Endometrial microvascular endothelial cells (primary cell): Measurements from ENCODE around the gene CPEB1. TPM values are rescaled to one million over a fixed set of nuclear protein-coding genes. Genes with fewer than 3 reads are reported as not detected.

Experiments
- in situ Hi-C: cut with HindIII; loops from 2 replicates; pipeline ENCODE4 v1.10.0; 2017; ENCODE audit warnings: low sequenced_read_pairs, low pct_unique_long_range_greater_than_20kb; ENCODE audit errors: inconsistent ontology term
- total RNA-seq: library from RNA; depleted of rRNA; stranded (reverse); fragments of >200 nt; gene quantifications from one replicate; pipeline ENCODE4 v1.2.3, GENCODE V29; 2015; ENCODE audit errors: inconsistent ontology term

CPEB1 gene
- total RNA-seq, 1 donor from 2014 or later: not detected

DNA sequence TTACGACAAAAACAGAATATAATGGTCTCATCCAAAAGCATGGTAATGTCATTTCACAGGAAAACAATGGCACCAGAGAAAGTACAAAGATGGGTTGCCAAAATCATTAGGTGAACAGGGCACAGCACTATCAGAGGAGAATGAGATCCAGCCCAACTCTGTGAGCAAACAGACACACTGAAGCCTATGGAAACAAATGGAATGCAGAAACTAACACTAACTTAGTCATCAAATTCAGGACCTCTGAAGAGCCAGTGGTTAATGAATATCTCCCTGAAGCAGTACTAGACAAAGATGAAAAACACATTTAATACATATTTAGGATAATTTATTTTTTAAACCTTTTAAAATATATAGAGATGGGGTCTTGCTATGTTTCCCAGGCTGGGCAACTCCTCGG lies 92.3 kb downstream of the CPEB1 start:
- in situ Hi-C loops: no loop called here

DNA sequence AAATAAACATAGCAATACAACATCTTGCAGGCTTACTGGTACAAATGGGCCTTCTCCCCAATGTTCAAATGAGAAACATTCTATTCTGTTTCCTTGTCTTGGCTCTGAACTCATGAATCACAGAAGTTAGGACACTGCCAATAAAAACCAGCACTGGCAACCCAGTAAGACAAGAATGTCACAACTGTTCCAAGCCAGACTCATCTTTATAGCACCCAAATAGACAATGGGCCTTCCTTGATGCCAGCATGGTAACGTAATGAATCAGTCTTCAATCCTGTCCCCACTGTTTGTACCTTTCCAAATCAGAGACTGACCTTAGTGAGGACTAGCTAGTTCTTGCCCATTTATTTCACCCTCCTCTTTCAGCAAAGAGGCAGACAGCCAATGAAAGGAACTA lies 92.8 kb downstream of the CPEB1 start:
- in situ Hi-C loops: no loop called here

DNA sequence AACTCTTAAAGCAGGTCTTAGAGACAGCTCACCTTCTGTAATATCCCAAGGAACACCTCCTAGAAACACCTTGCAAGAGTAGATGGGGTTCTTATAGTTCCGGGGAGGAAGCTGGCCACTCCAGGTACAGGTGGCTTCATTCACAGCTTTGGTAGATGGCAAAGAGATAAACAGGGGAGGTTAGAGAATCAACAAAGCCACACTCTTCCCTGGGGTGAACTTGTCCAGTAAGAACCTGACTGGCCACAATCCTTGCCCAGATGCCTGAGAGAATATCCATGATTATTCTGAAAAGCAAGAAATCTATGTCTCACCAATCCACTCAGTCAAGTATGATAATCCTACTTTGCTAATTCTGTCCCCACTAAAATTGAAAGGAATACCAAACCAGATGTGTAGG lies 93.3 kb downstream of the CPEB1 start:
- in situ Hi-C loops: no loop called here

DNA sequence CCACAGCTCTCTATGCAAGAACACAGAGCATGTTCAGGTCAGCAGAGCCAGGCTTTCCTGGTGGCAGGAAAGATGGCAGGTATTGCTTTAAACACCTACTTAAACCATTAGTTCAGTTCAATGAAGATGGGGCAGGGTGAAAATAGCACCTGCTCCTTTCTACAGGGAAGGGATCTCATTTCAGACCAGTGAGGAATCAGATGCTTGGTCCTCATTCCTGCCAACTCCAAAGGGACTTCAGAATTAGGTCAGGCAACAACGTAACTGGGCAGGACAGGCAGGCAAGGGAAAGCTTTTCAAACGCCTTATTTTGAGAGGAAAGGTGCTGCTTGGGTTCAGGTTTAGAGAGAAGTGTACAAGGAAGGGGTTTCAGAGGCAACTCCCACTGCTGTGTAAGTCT lies 94.3 kb downstream of the CPEB1 start:
- in situ Hi-C loops: no loop called here

DNA sequence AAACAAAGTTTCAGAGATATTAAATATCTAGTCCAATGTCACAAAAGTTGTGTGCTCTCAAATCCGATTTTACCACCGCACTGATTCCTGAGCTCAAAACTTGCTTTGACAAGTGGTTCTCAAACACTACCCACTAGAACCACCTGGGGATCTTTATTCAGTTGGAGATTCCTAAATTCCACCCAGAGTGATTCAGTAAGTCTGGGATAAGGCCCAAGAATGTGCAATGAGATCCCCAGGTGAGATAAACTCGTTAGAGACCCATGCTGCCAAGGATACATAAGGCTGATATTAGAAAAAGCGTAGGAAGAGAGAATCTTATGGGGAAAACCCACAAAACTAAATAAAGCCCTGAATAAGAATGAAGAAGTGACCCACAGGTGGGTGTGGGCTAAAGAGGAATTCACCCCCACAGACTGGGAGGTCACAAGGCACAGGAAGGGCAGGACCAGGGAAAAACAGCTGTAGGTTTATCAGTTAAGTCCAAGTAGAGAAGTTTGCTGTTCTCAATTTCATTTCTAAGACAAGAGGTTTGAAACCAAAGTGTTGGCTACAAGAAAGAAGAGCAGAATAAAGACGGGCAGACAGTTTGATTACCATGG lies 95.4 kb downstream of the CPEB1 start:
- in situ Hi-C loops: no loop called here

DNA sequence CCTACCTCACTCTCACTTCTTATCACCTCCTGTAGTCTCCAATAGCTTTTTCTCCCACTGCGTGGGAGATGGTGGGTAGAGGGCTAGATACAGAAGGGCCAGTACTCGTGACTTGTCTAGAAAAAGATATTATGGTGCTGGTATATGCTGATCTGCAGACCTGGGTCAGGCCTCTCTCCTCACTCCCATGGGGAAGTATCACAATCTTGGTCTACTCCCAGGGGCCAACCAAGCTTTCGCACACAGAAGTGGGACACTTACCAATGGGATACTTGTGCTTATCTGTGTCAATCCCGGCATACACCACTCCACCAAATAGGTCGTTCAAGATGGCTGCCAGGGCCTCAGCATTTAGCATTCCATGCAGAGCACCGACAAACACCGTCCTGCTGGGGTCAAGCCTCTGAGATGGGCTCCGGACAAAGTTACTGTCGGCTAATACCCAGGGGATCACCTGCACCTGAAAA lies 97.9 kb downstream of the CPEB1 start:
- in situ Hi-C loops: loop anchor here (25.0 kb wide), 1 partner anchor 463 kb away; the partner anchor contains the start of gene C15orf40

DNA sequence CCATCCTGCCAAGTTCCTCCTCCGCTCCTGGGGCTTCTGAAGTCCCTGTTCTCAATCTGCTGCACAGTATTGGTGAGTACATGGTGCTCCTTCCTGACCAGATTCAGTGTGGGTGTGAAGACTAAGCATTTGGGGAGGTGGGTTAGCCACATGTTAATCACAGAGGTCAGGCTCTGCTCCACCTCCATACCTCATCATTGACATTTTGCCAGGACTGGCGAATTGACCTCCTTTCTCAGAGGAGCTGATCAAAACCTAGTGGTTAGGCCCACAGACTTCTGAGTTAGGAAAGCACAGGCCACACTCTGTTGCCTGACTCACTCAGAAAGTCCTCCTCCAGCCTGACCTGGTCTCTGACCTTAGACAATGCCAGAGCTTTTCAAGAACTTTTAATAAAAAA lies 98.5 kb downstream of the CPEB1 start:
- in situ Hi-C loops: loop anchor here (25.0 kb wide), 1 partner anchor 464 kb away; the partner anchor contains the start of gene C15orf40

DNA sequence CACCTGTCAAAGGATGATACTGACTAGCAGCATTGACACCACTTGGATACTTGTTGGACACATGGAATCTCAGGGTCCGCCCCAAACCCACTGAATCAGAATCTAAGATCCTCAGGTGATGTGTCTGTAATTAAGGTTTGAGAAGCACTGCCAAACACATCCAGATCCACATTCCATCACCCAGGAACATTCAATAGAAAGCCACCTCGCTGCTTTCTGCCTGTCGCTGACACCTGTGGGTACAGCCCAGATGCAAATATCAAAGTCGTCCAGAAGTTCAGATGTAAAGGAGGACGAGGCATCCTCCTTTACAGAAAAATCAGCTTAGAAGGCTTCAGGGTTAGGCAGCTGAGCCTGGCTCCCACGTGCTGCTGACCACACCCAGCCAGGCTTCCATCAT lies 101.7 kb downstream of the CPEB1 start:
- in situ Hi-C loops: loop anchor here (25.0 kb wide), 1 partner anchor 467 kb away; the partner anchor contains the start of gene C15orf40

DNA sequence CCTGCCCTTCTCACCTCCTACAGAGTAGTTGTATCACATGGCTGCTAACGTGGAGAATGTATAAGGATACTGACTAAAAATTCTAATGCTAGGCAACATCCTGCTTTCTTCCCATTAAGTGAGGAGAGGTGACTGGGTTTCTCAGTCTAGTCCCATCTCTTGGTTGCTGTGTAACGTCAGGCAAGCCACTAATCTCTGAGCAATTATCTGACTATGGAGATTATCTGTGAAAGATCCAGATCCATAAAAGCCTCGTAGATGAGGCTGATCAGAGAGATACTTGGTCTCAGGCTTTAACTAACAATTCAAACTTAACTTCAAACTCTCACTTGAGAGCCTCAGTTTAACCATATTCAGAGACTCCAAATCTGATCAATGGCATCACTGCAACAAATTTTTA lies 102.2 kb downstream of the CPEB1 start:
- in situ Hi-C loops: loop anchor here (25.0 kb wide), 1 partner anchor 467 kb away; the partner anchor contains the start of gene C15orf40

DNA sequence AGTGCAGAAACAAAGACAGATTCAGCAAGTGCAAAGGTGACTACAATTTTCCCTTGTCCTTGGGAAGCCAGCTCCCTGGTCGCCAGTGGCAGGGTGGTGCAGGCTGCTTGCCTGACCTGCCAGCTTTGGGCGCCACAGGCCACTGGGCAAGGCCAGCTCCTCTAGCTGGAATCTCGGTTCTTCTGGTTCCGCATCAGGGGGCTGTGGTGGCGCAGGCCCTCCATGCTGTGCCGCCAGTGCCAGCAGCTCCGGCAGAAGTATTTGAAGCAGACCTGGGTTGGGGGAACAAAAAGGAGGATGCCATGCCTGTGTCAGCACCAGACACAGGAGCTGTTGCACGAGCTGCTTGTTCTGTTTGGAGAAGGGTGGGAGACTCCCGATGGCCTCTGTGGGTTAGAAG lies 102.7 kb downstream of the CPEB1 start:
- in situ Hi-C loops: loop anchor here (25.0 kb wide), 1 partner anchor 468 kb away; the partner anchor contains the start of gene C15orf40

DNA sequence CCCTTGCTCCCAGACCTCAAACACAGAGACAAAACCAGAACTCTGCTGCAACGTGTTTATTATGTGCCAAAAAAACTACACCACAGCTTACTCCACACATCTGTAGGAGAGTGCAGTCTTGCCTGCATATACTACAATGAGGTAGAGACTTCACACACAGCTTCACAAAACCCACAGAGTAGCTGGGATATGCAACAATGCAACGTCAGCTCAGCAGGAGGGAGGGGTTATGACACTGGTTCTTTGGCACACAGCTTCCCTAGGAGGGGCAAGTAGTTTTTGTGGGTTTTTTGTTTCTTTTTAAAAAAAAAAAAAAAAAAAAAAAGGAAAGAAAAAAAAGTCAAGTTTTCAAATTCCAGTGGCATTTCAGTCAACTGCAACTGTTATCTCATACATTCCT lies 104.0 kb downstream of the CPEB1 start:
- in situ Hi-C loops: loop anchor here (25.0 kb wide), 1 partner anchor 469 kb away; the partner anchor contains the start of gene C15orf40

DNA sequence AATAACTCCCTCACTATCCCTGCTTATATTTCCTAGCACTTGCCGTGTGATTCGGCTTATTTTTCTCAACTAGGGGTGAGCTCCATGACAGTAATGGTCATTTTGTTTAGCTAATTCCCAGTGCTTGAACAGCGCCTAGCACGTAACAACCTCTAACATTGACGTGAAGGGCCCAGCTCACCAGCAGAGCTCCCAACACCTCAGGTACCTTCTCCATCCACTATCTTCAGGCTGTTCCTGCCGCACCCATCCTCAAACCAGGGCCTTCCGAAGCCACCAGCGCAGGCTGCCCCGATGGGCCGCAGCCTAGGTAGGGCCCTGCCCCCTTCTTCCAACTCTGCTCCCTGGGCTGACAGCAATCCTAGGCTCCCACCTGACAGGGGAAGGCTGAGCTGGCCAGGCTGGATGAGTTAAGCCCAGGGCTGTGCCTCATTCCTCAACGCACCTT lies 106.2 kb downstream of the CPEB1 start:
- in situ Hi-C loops: loop anchor here (25.0 kb wide), 1 partner anchor 471 kb away; the partner anchor contains the start of gene C15orf40

DNA sequence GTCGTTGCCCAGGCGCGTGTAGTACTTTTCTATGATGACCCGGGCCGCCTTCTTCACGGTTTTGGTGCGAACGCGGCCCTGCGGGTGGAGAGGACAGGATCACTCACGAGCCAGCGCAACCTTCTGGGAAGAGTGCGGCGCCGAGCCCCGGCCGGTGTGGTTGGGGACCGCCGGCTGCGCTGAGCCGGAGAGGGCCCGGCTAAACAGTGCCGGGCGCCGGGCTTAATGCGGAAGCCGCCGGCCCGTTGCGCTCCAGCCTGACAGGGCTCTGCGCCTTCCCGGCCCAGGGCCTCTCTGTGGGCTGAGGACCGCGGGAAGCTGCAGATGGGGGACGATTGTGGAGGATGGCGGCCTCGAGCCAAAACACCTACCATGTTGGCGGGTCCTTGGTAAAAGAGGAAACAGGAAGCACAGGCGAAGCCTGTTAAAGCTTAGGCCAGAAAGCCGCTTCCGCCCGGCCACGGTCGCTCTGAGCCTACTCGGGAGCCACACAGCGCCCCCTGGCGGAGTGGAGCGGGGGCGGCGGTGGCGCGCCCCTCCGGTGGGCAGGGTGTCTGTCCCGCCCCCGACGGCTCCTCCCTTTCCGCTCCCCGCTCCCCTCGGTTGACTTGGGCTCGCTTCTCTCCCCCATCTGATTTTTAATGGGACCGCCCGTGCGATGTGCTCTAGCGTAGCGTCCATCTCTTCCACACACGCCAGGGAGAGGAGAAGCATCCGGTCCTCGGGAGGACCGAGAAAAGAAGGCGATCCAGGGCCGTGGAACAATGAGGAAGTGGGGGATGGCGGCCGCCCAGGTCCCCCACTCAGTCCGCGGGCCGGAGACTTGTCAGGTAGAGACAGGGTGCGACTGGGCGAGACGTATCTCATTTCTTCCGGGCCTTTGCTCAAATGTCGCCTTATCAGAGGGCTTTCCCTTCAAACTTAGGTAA lies 106.8 kb downstream of the CPEB1 start, which contains the start of gene RPS17:
RPS17 (minus strand) TSS at position 403 of the 929 bp plus-strand sequence; CDS start at position 374, 29 bp downstream.
- in situ Hi-C loops: loop anchor here (25.0 kb wide), 1 partner anchor 472 kb away; the partner anchor contains the start of gene C15orf40

DNA sequence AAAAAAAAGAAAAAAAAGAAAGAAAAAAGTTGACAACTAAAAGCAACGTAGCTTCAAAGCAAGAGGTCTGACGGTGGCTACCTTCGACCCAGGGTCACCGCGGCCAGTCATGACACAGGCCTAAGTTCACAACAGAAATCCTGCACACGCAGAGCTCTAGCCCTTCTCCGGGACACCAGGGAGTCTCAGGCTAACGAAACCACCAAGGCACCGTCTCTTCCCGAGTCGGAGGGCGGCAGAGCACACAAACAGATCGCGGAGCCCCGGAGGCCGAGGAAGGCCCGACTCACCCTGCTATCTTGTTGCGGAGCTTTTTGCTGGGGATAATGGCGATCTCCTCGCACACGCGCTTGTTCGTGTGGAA lies 107.5 kb downstream of the CPEB1 start:
- in situ Hi-C loops: loop anchor here (25.0 kb wide), 1 partner anchor 473 kb away; the partner anchor contains the start of gene C15orf40

DNA sequence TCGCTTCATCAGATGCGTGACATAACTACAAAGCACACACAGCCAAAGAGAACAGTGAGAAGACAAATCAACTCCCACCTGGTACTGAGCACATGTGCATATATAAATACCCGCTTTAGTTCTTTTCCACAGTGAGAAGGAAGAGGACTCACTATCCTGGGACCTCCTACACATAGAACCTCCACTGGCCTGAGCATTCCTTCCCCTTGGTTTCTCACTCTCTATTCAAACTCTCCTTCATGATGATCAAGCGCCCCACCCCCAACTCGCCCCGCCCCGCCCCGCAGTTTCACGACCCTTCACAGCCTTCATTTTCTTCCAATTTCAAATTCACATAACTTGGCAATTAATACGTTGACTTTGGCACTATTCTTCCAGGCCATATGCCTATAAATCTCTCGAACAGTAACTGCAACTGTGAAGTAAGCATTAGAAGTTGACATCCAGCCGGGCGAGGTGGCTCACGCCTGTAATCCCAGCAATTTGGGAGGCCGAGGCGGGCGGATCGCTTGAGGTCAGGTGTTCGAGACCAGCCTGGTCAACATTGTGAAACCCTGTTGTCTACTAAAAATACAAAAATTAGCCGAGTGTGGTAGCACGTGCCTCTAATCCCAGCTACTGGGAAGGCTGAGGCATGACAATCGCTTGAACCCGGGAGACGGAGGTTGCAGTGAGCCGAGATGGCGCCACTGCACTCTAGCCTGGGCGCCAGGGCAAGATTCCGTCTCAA lies 108.0 kb downstream of the CPEB1 start:
- in situ Hi-C loops: loop anchor here (25.0 kb wide), 1 partner anchor 473 kb away; the partner anchor contains the start of gene C15orf40

DNA sequence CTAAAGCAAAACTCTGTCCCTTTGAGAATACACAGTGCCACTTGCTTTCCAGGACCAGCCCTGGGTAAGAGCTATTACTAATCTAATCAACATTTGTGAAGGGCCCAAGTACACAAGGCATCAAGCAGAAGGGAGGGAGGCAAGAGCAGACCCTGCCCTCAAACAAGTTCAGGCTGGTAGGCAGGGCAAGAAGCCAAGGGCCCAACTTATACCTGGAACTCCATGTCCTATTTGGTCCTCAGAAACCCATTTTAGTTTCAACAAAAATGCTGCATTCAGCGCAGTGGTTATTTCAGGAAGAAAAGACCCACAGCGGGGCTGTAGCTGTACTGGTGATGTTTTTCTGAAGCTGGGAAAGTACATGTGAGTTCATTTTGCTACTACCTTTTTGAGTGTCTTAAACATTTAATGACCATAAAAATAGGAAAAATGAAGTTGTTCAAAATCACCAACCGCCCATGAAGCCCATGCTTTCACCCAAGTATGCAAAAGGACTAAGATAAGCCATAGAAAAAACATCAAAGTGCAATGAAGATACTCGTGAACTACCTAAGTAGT lies 109.7 kb downstream of the CPEB1 start:
- in situ Hi-C loops: loop anchor here (25.0 kb wide), 1 partner anchor 475 kb away; the partner anchor contains the start of gene C15orf40

DNA sequence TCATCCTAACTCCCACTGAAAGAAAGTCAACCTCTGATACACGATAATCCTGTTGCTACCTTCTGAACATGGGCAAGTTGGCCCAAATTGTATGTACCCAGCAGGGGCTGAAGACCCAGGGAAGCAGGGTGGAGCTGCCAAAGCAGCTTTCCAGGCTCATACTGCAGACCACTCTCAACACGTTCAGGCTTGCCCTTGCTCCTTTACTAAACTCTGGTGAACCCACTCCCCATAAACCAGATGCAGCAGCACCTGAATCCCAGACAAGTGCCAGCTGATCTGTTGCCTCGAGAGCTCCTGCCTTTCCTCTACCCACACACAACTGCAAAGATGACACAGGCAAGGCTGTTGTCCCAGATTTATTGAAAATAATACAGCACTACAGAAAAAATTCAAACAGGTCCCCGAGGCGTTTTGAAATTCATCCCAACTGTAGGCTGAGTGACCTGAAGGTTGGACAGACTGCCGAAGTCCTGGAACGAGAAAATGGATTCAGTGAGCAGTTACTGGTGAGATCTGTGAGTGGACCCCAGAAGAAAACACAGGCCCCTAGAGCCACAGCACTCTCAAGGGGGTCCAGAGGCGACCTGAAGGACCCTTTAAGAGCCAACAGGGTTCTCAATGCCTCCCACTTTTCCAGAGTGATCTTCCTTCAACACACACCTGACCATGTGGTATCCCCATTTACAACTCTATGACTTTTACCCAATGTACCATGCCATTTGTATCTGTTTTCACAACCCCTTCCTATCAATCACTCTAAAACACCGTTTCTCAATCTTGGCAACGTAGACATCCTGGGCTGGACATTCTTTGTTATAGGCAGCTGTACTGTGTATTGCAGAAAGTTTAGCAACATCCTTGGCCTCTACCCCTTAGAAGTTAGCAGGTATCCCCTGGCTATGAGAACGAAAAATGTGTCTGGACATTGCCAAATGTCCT lies 110.5 kb downstream of the CPEB1 start:
- in situ Hi-C loops: loop anchor here (25.0 kb wide), 1 partner anchor 476 kb away; the partner anchor contains the start of gene C15orf40
